MCF 10A (cell line): ENCODE measurements around the gene ST8SIA1. TPM values are rescaled to one million over a fixed set of nuclear protein-coding genes. Genes with fewer than 3 reads are reported as not detected.
A peak's percentile ranks its signal among the peaks of the same experiment; 100 is the strongest.
"Not testable (repeated sequence)": the region's sequence is repeated elsewhere in the genome, so short reads cannot be mapped to it uniquely, and the experiment has no call there.

Experiments
- Bru-seq: library from RNA; stranded (reverse); fragments of 400-500 nt; gene quantifications from one replicate; lab custom pipeline; 2021; lab: Mats Ljungman, UMichigan
- BruChase-seq, 2 experiments: library from RNA; stranded (reverse); fragments of 400-500 nt; gene quantifications; one replicate each; lab custom pipeline; 2021; lab: Mats Ljungman, UMichigan
- BruUV-seq: library from RNA; stranded (reverse); fragments of 400-500 nt; replicated peaks from 2 replicates; lab custom pipeline; 2021; lab: Mats Ljungman, UMichigan
- CTCF ChIA-PET: fragments of 300-600 bp; sonication (Branson Sonifier 250); formaldehyde crosslinking; extraction: SDS; loops from one replicate; lab custom pipeline; 2021; ENCODE audit warnings: antibody characterized with exemption, inconsistent platforms; lab: Yijun Ruan, JAX
- POLR2A ChIA-PET: fragments of 300-600, 350-650 bp; sonication (Branson Sonifier 250); formaldehyde crosslinking; extraction: SDS; loops from one replicate; lab custom pipeline; 2020; ENCODE audit warnings: antibody characterized with exemption, inconsistent platforms; lab: Yijun Ruan, JAX
- DNase-seq: peaks from one replicate; pipeline ENCODE4 v3.0.0-alpha.2; 2018; ENCODE audit not compliant: unreplicated experiment
- H3K27ac Mint-ChIP-seq: one replicate; pipeline ENCODE4 v1.8.0; 2022; ENCODE audit warnings: mild to moderate bottlenecking, low read depth, mixed read lengths; ENCODE audit not compliant: unreplicated experiment
- H3K27me3 Mint-ChIP-seq: one replicate; pipeline ENCODE4 v1.8.0; 2022; ENCODE audit warnings: mixed read lengths; ENCODE audit not compliant: insufficient read depth, unreplicated experiment
- H3K36me3 Mint-ChIP-seq: one replicate; pipeline ENCODE4 v1.8.0; 2022; ENCODE audit warnings: mild to moderate bottlenecking, moderate library complexity, mixed read lengths; ENCODE audit not compliant: insufficient read depth, unreplicated experiment
- H3K4me1 Mint-ChIP-seq: one replicate; pipeline ENCODE4 v1.8.0; 2022; ENCODE audit warnings: mixed read lengths; ENCODE audit not compliant: insufficient read depth, unreplicated experiment
- H3K4me3 Mint-ChIP-seq: one replicate; pipeline ENCODE4 v1.8.0; 2022; ENCODE audit warnings: mild to moderate bottlenecking, moderate library complexity, mixed read lengths; ENCODE audit not compliant: unreplicated experiment
- H3K9me3 Mint-ChIP-seq: one replicate; pipeline ENCODE4 v1.8.0; 2022; ENCODE audit warnings: mixed read lengths; ENCODE audit not compliant: unreplicated experiment
- CTCF ChIP-seq: fragments of 200-600 bp; IDR thresholded peaks from one replicate; pipeline ENCODE4 v1.8.0; 2022; ENCODE audit warnings: antibody characterized with exemption, mild to moderate bottlenecking; ENCODE audit not compliant: unreplicated experiment
- intact Hi-C: fragments of 100-400 bp; cut with micrococcal nuclease; formaldehyde crosslinking; loops from 2 replicates; pipeline ENCODE4 v1.14.1; 2022
- long read RNA-seq: library from polyadenylated mRNA; stranded (forward); transcript quantifications from one replicate; pipeline ENCODE4 v2.0.0, GENCODE V29; 2022
- total RNA-seq: library from RNA; stranded (reverse); gene quantifications from 2 replicates; pipeline ENCODE4 v1.2.3, GENCODE V29; 2022

Gene ST8SIA1, protein sequence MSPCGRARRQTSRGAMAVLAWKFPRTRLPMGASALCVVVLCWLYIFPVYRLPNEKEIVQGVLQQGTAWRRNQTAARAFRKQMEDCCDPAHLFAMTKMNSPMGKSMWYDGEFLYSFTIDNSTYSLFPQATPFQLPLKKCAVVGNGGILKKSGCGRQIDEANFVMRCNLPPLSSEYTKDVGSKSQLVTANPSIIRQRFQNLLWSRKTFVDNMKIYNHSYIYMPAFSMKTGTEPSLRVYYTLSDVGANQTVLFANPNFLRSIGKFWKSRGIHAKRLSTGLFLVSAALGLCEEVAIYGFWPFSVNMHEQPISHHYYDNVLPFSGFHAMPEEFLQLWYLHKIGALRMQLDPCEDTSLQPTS
- total RNA-seq (3.8 and 4.7 TPM in 2 replicates), Bru-seq, nascent RNA (percentile 45 among the genes with signal in this experiment), BruChase-seq, experiment 1, labeled RNA remaining after a 6-hour chase (percentile 43 among the genes with signal in this experiment), BruChase-seq, experiment 2, labeled RNA remaining after a 2-hour chase (percentile 46 among the genes with signal in this experiment)
- long read RNA-seq, full-length matches to known transcripts = 3 of 4 reads
- long read RNA-seq, partial matches to known transcripts = 0 of 4 reads
- long read RNA-seq, other reads (novel, unspliced or antisense) = 1 of 4 reads

- Mint-ChIP-seq H3K4me1 (peaks cover 23% of the 10 kb centered on the region), H3K36me3 (no peaks in the 10 kb centered on the region), H3K27ac (peak within 1 kb of the TSS; percentile 79), H3K4me3 (peak within 1 kb of the TSS; percentile 94), H3K27me3 (no peaks in the 10 kb centered on the region), H3K9me3 (no peaks in the 10 kb centered on the region)
- ChIA-PET POLR2A (interaction anchor here (1.0 to 1.2 kb wide), 6 partner anchors 58 to 247 kb away, joined by 3 to 6 read pairs (median 4); no protein-coding TSS in a partner anchor), CTCF (interaction anchor here (0.9 to 2.2 kb wide), 32 partner anchors 16 to 262 kb away, joined by 3 to 62 read pairs (median 6); no protein-coding TSS in a partner anchor)
- intact Hi-C loops = loop anchor here (1.0 to 10.0 kb wide), 7 partner anchors 58 to 640 kb away; no protein-coding TSS in a partner anchor
- peak; percentile 33 for DNase-seq
- no peak for TF ChIP-seq CTCF
- no TSS peak for BruUV-seq
These were observed at the start of gene ST8SIA1 for GRCh38 chr12:22334410-22335100. Gene ST8SIA1, minus strand, starts transcription at chr12:22334707. Its CDS starts 475 bp downstream, at chr12:22334232.

- ChIA-PET CTCF (no interaction called here), POLR2A (no interaction called here)
- Mint-ChIP-seq H3K9me3 (no peaks in the 10 kb centered on the region), H3K4me3 (no peak overlapping the region), H3K4me1 (no peaks in the 10 kb centered on the region), H3K36me3 (no peaks in the 10 kb centered on the region), H3K27ac (no peak overlapping the region), H3K27me3 (no peaks in the 10 kb centered on the region)
- TF ChIP-seq CTCF = no peak
- BruUV-seq = no TSS peak
- intact Hi-C loops = no loop called here
- DNase-seq = no peak
These were observed 45.5 kb upstream of the ST8SIA1 start for GRCh38 chr12:22380031-22380430.

DNA sequence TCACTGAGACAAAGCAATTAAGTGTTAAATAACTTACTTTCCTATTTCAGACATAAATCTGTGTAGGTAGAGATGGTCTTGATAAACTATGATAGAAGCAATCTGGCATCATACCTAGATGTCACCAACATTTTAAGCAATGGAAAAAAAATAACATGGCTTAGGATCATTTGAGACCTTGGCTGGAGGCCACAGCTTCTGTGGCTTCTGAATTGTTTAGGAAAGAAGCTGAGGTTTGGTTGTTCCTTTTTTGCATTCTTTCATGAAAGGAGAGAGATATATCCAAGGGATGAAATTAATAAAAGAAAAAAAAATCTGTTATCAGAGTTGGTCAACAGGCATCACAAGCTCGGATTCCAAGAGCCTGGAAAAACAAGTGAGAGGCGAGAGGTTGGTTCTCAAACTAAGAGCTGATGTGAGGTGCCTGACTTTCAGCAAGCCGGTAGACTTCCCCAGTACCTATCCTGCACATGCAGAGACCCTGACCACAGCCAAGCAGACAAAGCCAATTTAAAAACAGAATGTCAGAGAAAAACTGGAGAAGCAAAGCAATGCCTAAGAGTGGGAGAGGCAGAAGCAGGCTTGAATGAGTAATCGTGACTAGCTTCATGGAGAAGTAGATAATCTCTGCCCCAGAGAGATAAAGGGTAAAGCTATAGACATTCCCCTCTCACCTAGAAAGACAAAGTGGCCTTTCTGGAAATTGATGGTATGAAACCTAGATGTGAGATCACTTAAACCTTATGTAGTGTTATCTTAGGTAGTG, 43.4 kb upstream of the ST8SIA1 start:
- Mint-ChIP-seq H3K9me3 (no peaks in the 10 kb centered on the region), H3K4me1 (peaks cover 5% of the 10 kb centered on the region), H3K36me3 (no peaks in the 10 kb centered on the region), H3K27ac (no peak overlapping the region), H3K27me3 (no peaks in the 10 kb centered on the region), H3K4me3 (no peak overlapping the region)
- ChIA-PET CTCF (interaction anchor here (0.6 kb wide), 1 partner anchor 296 kb away, joined by 3 read pairs; no protein-coding TSS in a partner anchor), POLR2A (no interaction called here)
- BruUV-seq = no TSS peak
- no peak for TF ChIP-seq CTCF
- no peak for DNase-seq
- intact Hi-C loops = no loop called here

- H3K4me3 Mint-ChIP-seq, H3K4me1 Mint-ChIP-seq, POLR2A ChIA-PET, CTCF ChIA-PET, H3K27me3 Mint-ChIP-seq, DNase-seq, BruUV-seq, H3K9me3 Mint-ChIP-seq, intact Hi-C loops, H3K36me3 Mint-ChIP-seq, H3K27ac Mint-ChIP-seq: not testable (repeated sequence)
These were observed 42.2 kb upstream of the ST8SIA1 start for GRCh38 chr12:22376596-22377150.
